Measurements from ENCODE around the gene ANK3. TPM values are rescaled to one million over a fixed set of nuclear protein-coding genes. Genes with fewer than 3 reads are reported as not detected.

Gene ANK3
- total RNA-seq, 1 experiment from 2014 or later: 69.6 TPM

DNA sequence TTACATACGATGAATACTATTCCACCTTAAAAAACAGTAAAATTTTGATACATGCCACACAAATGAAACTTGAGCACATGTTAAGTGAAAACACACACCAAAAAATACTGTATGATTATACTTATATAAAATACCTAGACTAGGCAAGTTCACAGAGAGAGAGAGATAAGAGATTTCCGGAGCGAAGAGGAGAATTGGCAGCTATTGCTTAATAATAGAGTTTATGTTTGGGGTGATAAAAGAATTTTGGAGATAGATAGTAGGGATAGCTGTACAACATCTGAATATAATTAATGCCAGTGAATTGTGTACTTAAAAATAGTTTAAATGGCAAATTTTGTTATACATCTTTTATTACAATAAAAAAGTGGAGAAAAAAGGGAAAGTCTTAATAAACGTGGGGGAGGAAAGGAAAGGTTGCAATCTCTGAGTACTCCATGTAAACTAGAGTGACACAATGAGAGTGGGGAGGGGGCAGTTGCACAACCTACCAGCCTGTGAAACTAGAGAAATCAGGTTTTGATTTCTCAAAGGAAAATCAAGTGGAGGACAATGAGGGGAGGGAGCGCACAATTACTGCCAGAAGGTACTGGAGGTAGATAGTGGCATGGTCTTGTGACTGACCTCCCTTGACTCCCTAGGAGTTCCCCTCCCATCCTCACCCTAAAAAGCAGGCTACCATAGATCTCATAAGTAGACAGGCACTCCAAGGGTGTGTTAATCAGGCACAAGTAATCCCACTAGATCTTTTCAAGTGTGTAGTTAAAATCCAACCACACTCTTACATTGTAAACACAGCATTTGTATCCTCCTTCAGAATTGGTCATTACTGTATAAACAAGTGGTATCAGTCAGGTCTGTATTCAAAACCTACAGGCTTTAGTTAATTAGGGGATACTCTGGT, 31.6 kb upstream of the ANK3 start (continued):
- TF ChIP-seq, protein P1, sequence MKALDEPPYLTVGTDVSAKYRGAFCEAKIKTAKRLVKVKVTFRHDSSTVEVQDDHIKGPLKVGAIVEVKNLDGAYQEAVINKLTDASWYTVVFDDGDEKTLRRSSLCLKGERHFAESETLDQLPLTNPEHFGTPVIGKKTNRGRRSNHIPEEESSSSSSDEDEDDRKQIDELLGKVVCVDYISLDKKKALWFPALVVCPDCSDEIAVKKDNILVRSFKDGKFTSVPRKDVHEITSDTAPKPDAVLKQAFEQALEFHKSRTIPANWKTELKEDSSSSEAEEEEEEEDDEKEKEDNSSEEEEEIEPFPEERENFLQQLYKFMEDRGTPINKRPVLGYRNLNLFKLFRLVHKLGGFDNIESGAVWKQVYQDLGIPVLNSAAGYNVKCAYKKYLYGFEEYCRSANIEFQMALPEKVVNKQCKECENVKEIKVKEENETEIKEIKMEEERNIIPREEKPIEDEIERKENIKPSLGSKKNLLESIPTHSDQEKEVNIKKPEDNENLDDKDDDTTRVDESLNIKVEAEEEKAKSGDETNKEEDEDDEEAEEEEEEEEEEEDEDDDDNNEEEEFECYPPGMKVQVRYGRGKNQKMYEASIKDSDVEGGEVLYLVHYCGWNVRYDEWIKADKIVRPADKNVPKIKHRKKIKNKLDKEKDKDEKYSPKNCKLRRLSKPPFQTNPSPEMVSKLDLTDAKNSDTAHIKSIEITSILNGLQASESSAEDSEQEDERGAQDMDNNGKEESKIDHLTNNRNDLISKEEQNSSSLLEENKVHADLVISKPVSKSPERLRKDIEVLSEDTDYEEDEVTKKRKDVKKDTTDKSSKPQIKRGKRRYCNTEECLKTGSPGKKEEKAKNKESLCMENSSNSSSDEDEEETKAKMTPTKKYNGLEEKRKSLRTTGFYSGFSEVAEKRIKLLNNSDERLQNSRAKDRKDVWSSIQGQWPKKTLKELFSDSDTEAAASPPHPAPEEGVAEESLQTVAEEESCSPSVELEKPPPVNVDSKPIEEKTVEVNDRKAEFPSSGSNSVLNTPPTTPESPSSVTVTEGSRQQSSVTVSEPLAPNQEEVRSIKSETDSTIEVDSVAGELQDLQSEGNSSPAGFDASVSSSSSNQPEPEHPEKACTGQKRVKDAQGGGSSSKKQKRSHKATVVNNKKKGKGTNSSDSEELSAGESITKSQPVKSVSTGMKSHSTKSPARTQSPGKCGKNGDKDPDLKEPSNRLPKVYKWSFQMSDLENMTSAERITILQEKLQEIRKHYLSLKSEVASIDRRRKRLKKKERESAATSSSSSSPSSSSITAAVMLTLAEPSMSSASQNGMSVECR (CRISPR knock-in tag; IDR thresholded peaks at IDR 0.05; ENCODE audit: borderline replicate concordance): no peak

DNA sequence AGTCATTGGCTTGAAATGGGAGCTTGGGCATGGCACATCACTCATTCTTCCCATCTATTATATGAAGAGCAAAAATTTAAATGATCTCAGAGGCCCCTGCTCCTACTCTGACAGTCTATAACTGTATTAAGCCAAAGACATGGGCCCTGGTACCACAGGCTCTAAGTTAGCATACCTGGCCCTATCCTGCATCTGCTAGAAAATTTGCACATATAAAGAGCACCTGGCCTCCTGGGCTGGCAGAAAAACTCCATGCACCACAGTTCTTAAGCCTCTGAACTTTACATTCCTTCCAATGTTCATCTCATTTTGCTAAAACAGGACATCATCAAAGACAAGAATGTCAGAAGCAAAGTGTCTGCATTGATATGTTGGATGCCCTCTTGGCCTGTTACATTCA, 29.6 kb upstream of the ANK3 start:
- Mint-ChIP-seq H3K9me3 (no peaks in the 10 kb centered on the region), H3K36me3 (no peaks in the 10 kb centered on the region), H3K4me3 (no peak overlapping the region), H3K27ac (no peak overlapping the region), H3K27me3 (ENCODE audit: low read depth) (peaks cover 65% of the 10 kb centered on the region), H3K4me1 (peaks cover 15% of the 10 kb centered on the region)
- peak; percentile 75 for ATAC-seq
- ChIA-PET POLR2A (no interaction called here), CTCF (no interaction called here)
- no peak for DNase-seq (ENCODE audit: low spot score)
- TF ChIP-seq ZNF416 (CRISPR knock-in tag; IDR thresholded peaks at IDR 0.05) (no peak), MYBL2 (CRISPR knock-in tag; IDR thresholded peaks at IDR 0.05) (no peak), GRHL2 (CRISPR knock-in tag; IDR thresholded peaks at IDR 0.05; ENCODE audit: insufficient replicate concordance, severe bottlenecking) (no peak), ZNF263 (CRISPR knock-in tag; IDR thresholded peaks at IDR 0.05; ENCODE audit: low read depth) (no peak), ZNF138 (CRISPR knock-in tag; conservative IDR thresholded peaks at IDR 0.05) (no peak)
- TF ChIP-seq, protein P2, sequence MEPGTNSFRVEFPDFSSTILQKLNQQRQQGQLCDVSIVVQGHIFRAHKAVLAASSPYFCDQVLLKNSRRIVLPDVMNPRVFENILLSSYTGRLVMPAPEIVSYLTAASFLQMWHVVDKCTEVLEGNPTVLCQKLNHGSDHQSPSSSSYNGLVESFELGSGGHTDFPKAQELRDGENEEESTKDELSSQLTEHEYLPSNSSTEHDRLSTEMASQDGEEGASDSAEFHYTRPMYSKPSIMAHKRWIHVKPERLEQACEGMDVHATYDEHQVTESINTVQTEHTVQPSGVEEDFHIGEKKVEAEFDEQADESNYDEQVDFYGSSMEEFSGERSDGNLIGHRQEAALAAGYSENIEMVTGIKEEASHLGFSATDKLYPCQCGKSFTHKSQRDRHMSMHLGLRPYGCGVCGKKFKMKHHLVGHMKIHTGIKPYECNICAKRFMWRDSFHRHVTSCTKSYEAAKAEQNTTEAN (CRISPR knock-in tag; IDR thresholded peaks at IDR 0.05): no peak
- TF ChIP-seq, protein P3, sequence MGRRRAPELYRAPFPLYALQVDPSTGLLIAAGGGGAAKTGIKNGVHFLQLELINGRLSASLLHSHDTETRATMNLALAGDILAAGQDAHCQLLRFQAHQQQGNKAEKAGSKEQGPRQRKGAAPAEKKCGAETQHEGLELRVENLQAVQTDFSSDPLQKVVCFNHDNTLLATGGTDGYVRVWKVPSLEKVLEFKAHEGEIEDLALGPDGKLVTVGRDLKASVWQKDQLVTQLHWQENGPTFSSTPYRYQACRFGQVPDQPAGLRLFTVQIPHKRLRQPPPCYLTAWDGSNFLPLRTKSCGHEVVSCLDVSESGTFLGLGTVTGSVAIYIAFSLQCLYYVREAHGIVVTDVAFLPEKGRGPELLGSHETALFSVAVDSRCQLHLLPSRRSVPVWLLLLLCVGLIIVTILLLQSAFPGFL (CRISPR knock-in tag; IDR thresholded peaks at IDR 0.05; ENCODE audit: borderline replicate concordance): no peak

DNA sequence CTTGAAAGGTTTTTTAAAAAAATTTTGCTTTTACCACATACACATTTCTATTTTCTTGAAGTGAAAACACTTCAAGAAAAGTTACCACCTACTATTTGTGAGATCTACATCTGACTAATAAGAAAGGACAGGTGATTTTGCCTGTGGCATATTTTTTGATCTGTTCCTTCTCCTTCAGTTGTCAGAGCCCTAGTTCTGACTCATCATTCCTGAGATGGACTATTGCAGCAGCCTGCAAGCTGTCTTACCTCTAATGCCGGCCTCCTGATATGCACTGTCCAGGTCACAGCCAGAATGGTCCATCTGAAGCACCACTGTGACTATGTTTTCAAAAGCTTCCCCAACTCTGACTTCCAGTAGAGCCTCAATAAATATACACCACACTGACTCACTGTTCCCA, 28.2 kb upstream of the ANK3 start:
- no peak overlapping the region for H3K4me3 Mint-ChIP-seq
- peaks cover 17% of the 10 kb centered on the region for H3K4me1 Mint-ChIP-seq
- peaks cover 65% of the 10 kb centered on the region for H3K27me3 Mint-ChIP-seq (ENCODE audit: low read depth)
- CTCF ChIA-PET: no interaction called here
- H3K9me3 Mint-ChIP-seq: no peaks in the 10 kb centered on the region
- H3K36me3 Mint-ChIP-seq: no peaks in the 10 kb centered on the region
- DNase-seq (ENCODE audit: low spot score): no peak
- ATAC-seq: no peak
- H3K27ac Mint-ChIP-seq: no peak overlapping the region
- POLR2A ChIA-PET: no interaction called here
- TF ChIP-seq ELF4 (CRISPR knock-in tag; IDR thresholded peaks at IDR 0.05; ENCODE audit: low read depth) (no peak), IRF2 (CRISPR knock-in tag; IDR thresholded peaks at IDR 0.05; ENCODE audit: borderline replicate concordance, low read depth) (no peak), ETV6 (CRISPR knock-in tag; IDR thresholded peaks at IDR 0.05) (no peak), TCF7 (CRISPR knock-in tag; IDR thresholded peaks at IDR 0.05; ENCODE audit: low read depth) (no peak), NFATC4 (CRISPR knock-in tag; IDR thresholded peaks at IDR 0.05) (no peak), SP1 (CRISPR knock-in tag; conservative IDR thresholded peaks at IDR 0.05) (no peak)
- TF ChIP-seq, protein P4, sequence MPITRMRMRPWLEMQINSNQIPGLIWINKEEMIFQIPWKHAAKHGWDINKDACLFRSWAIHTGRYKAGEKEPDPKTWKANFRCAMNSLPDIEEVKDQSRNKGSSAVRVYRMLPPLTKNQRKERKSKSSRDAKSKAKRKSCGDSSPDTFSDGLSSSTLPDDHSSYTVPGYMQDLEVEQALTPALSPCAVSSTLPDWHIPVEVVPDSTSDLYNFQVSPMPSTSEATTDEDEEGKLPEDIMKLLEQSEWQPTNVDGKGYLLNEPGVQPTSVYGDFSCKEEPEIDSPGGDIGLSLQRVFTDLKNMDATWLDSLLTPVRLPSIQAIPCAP (CRISPR knock-in tag; IDR thresholded peaks at IDR 0.05): no peak
- TF ChIP-seq, protein P5, sequence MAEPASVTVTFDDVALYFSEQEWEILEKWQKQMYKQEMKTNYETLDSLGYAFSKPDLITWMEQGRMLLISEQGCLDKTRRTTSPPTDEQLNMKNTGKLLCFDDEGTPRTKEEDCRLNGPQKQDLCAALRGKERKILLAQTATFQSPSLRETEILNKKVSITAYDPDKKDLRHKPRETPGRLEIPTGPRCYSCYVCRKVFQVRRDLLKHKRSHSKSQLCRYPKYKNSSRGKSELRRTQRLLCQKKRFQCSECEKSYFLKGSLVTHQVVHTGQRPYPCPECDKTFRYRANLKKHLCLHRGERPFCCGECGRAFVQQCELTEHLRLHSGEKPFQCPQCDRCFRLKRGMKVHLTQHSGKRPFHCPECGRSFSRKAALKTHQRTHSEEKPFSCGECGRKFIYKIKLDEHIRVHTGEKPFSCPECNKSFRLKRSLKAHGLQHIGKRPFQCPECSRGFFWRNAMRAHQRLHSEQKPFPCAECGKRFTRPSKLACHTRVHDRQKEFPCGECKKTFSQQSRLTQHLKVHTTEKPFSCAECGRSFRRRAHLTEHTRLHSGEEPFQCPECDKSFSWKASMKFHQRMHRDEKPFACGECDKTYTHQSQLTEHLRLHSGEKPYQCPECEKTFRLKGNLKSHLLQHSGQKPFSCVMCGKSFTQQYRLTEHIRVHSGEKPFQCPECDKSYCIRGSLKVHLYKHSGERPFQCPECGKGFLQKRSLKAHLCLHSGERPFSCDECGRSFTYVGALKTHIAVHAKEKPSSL (CRISPR knock-in tag; conservative IDR thresholded peaks at IDR 0.05): no peak
- TF ChIP-seq, protein P6, sequence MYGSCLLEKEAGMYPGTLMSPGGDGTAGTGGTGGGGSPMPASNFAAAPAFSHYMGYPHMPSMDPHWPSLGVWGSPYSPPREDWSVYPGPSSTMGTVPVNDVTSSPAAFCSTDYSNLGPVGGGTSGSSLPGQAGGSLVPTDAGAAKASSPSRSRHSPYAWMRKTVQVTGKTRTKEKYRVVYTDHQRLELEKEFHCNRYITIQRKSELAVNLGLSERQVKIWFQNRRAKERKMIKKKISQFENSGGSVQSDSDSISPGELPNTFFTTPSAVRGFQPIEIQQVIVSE (CRISPR knock-in tag; IDR thresholded peaks at IDR 0.05; ENCODE audit: borderline replicate concordance): no peak
- TF ChIP-seq, protein P3 (CRISPR knock-in tag; IDR thresholded peaks at IDR 0.05; ENCODE audit: borderline replicate concordance): no peak
- TF ChIP-seq, protein P2 (CRISPR knock-in tag; IDR thresholded peaks at IDR 0.05): no peak

Data from WTC11 (cell line).